ENCODE measurements around the gene C1orf105. TPM values are rescaled to one million over a fixed set of nuclear protein-coding genes. Genes with fewer than 3 reads are reported as not detected.

The C1orf105 gene
- total RNA-seq, 1 donor from 2014 or later: not detected

GRCh38 chr1:172457479-172458130 lies 37.1 kb downstream of the C1orf105 start:
- no peak for DNase-seq (ENCODE audit: low read depth, low spot score)

DNA sequence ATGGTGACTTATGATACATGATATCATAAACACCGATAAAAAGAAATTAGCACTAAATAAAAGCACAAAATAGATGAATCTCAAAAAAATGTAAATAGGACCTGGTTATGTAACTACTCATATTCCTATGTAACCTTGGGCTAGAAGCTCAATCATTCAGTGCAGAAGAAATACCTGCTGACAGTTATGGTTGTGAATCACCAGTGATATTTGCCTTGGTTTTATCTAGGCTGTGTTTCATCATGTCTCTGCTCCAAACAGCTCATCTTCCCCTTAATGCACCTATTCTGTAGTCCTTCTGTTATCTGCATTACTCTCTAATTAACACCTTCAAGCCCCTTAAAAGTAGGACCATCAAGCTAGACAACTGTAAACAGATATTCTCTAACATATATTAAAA lies 39.7 kb downstream of the C1orf105 start:
- DNase-seq (ENCODE audit: low read depth, low spot score): no peak

DNA sequence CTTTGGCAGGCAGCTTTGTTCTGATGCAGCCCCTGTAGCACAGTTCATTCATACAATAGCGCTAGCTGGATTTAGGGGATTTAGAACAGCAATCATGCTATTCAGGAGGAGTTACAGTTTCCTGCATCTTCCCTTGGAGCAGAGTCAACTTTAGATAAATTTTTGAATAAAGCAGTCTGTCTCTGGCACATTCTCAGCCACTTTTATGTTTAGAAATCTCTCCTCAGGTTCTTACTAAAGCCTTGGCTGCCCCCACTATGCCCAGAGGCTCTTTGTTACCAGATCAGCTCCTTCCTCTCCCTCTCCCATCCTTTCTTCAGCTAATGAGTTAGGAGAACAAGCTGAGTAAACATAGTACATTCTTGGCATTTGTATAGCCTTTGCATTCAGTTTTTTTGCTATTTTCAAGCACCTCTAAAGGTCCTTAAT lies 40.4 kb downstream of the C1orf105 start:
- DNase-seq (ENCODE audit: low read depth, low spot score): no peak

- DNase-seq (ENCODE audit: low read depth, low spot score): no peak
Observed at GRCh38 chr1:172465617-172466016, 45.1 kb downstream of the C1orf105 start.

DNA sequence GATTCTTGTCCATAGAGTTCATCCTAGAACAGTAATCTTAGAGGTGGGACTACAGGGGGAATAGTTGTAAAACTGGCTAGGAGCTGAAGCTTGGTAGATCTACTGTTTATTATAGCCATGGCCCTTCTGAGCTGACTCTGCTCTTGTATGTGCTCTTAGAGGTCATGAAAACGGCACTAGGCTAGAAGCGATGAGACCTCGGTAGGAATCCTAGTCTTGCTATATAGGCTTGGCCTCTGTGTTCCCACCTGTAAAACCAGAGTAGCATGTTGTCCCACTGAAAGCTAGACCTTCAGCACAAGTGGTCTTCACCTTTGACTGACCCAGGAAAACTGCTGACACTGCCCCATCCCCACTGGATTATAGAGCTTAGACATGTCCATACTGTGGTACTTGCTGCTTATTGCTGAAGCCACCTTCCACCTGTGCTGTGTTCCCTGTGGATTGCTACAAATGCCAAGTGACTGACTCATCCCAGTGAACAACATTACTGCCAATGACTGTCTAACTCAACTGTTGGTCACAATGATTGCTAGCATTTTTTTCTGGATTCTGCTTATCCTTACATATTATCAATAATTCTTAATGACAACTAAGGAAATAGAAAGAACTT lies 46.4 kb downstream of the C1orf105 start:
- DNase-seq (ENCODE audit: low read depth, low spot score): no peak

GRCh38 chr1:172467446-172467845 lies 47.0 kb downstream of the C1orf105 start:
- no peak for DNase-seq (ENCODE audit: low read depth, low spot score)

DNA sequence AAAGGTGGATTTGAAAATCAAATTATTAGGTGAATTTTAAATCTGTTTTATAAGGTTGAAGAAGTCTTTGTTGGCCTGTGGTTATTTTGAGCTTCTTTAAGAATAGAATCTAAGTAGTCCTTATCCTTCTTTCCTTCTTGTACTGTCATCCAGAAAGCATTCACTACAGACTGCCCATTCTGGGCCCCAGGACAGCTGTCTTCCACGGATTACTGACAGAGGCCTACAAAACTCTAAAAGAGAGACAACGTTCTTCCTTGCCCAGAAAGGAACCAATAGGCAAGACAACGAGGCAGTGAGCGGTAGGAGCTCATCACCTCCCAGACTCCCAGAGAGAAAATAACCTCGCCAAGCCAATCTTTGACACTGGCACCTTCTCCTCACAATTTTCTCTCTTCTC lies 47.8 kb downstream of the C1orf105 start:
- no peak for DNase-seq (ENCODE audit: low read depth, low spot score)

GRCh38 chr1:172469717-172470116 lies 49.2 kb downstream of the C1orf105 start:
- DNase-seq (ENCODE audit: low read depth, low spot score): no peak

- DNase-seq (ENCODE audit: low read depth, low spot score): no peak
Observed at GRCh38 chr1:172470149-172470548, 49.7 kb downstream of the C1orf105 start.

- no peak for DNase-seq (ENCODE audit: low read depth, low spot score)
Observed at GRCh38 chr1:172471666-172472065, 51.2 kb downstream of the C1orf105 start.

GRCh38 chr1:172472495-172472894 lies 52.0 kb downstream of the C1orf105 start:
- no peak for DNase-seq (ENCODE audit: low read depth, low spot score)

GRCh38 chr1:172473302-172473701 lies 52.8 kb downstream of the C1orf105 start:
- DNase-seq (ENCODE audit: low read depth, low spot score): no peak

- no peak for DNase-seq (ENCODE audit: low read depth, low spot score)
Observed at GRCh38 chr1:172473842-172474241, 53.4 kb downstream of the C1orf105 start.

DNA sequence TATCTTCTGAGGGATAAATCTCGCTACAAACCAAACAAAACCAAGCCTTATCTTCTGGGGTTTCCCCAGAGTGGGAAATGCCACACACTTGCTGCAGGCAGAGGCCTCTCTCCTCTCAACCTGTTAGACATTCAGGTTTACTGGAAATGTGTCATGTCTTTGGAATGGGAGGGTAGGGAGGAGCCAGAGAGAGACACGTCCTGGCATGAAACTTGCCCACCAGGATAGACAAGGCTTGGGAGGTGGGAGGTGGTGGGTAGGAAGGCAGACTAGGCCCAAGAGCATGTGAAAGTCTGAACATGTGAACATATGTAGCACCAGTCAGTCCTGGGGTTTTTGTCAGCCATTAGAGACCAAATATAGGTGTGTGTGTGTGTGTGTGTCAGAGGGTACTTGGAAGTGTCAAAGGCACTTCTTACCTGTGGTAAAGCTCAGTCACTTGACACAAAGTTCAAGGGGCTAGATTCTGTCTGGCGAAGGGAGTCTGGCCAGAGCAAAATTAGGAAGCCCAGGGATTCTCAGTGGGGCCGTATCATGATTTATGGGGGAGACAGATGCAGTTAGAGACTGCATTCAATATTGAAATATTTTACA lies 55.8 kb downstream of the C1orf105 start:
- DNase-seq (ENCODE audit: low read depth, low spot score): no peak

GRCh38 chr1:172477216-172477615 lies 56.7 kb downstream of the C1orf105 start:
- no peak for DNase-seq (ENCODE audit: low read depth, low spot score)

DNA sequence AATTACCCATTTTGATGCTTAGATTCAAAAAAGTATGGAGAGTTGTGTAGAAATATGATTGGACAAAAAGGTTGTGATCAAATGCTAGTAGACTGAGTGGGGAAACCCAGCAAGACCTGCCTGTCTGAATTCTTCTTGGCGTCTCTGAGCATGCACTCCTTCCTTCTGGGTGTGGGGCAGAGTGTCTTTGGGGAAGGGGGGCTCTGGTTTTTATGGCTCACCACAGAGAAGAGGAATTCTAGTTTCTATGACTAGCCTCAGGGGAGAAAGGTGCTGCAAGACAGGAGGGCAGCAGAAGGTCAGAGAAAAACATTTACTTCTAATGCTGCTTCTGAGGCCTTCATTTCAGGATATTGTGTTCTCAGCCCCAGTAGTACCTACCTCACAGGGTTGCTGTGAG lies 57.3 kb downstream of the C1orf105 start:
- DNase-seq (ENCODE audit: low read depth, low spot score): no peak

DNA sequence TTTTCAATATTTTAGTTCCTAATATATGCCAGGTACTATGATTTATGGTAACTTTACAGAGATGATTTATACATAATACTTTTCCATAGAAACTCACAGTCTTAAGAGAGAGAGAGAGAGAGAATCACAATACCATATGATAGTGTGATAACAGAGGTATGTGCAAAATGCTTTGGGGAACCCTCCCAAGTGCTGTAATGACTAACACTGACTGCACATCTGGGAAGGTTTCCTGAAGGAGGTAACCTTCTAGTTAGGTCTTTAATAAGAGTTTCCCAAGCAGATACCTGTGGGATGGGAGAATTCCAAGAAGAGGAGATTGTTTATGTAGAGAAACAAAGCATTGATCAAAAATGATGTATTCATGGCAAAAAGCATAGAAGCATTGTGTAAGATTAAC lies 58.0 kb downstream of the C1orf105 start:
- no peak for DNase-seq (ENCODE audit: low read depth, low spot score)

GRCh38 chr1:172480431-172480830 lies 59.9 kb downstream of the C1orf105 start:
- DNase-seq (ENCODE audit: low read depth, low spot score): no peak

DNA sequence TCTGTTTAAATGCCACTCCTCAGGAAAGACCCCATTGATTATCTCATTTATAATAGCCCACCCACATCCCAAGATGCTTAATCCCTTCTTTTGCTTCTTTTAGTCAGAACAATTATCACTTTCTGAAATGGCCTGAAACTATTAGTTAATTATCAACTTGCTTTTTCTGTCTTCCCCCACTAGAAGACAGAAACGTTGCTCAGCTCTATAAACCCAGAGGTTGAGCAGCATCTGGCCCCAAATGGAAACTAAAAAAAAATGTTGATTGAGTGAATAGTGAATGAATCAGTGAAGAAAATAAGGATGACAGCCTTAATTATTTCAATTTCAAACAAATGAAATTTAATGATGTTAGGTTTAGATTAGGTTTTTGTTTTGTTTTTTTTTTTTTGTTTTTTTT lies 61.6 kb downstream of the C1orf105 start:
- DNase-seq (ENCODE audit: low read depth, low spot score): no peak

GRCh38 chr1:172483448-172483847 lies 63.0 kb downstream of the C1orf105 start:
- no peak for DNase-seq (ENCODE audit: low read depth, low spot score)

DNA sequence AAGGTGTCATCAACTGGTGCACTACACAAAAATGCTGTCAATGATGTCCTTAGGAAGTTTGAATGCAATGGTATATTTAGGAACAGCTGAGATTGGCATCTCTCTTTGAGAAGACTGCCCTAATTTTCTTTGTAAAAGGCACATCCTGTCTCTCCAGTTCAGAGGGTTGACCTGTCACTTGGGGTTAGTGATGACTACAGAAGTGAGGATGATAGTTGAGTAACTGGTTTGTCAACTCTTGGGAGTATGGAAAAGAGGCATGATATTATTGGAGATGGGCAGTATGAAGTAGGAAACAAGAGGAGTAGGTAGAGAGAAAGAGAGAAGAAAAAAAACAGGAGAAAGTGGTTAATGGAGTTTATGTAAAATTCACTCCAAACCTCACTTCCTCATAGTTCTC lies 63.8 kb downstream of the C1orf105 start:
- DNase-seq (ENCODE audit: low read depth, low spot score): no peak

DNA sequence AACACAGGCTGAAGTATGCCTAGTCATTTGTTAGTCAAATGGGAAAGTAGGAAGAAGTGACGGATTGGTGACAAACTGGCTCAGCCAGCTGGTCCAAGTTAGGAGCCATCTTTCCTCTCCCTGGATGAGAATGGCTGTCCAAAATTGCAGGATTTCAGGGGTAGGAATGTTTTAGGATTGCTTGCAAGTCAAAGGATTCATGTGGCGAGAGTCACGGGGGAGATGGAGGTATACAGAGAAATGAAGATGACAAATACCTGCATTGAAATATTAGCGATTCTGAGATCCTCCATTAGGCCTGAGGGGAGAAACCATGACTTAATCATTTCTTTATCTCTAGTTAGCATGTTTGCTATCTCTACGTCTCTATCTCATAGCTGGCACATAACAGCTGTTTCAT lies 65.1 kb downstream of the C1orf105 start:
- no peak for DNase-seq (ENCODE audit: low read depth, low spot score)

Data from pulmonary artery endothelial cell (primary cell).